H1 (cell line): Measurements from ENCODE around the gene FHIT. TPM values are rescaled to one million over a fixed set of nuclear protein-coding genes. Genes with fewer than 3 reads are reported as not detected.

ENCODE experiments used
- CBX8 ChIP-seq: fragments of 300-800, 300-1000 bp; sonication (generic); IDR thresholded peaks from 2 replicates; pipeline ENCODE4 v1.7.1; 2016; ENCODE audit warnings: low read depth, low read length, borderline replicate concordance
- GTF2F1 ChIP-seq: IDR thresholded peaks from 2 replicates; pipeline ENCODE4 v1.6.1; 2012; ENCODE audit warnings: low read depth, low read length, improper control_type of control experiment, borderline replicate concordance
- SP1 ChIP-seq: IDR thresholded peaks from 2 replicates; pipeline ENCODE4 v1.6.1; 2011; ENCODE audit warnings: low read depth, low read length
- polyA plus RNA-seq, 7 experiments: library from polyadenylated mRNA; depleted of rRNA in 3 of 7; stranded (reverse) in 5 of 7; unstranded in 2 of 7; fragments of >200 nt in 5 of 7; fragments of 200-250 nt in 2 of 7; gene quantifications; 1 replicate in 5 of 7; 2 replicates in 1 of 7; 4 replicates in 1 of 7; pipeline versions ENCODE4 v1.2.1 to v1.2.3, GENCODE V29; 2011 to 2013; ENCODE audit warnings: missing spikeins in 2 of 7, mixed read lengths in 2 of 7
- total RNA-seq: library from RNA; stranded (reverse); fragmentation: NEBNext Ultra II Directional; extraction: Animal tissue kit (Norgen Biotek cat#: 25700); gene quantifications from 2 replicates; pipeline ENCODE4 v1.2.1, GENCODE V29; 2021
- TF ChIP-seq, protein P1 (sequence below): fragments of 300-600 bp; sonication (generic); IDR thresholded peaks from 2 replicates; pipeline ENCODE4 v1.7.1; 2012; ENCODE audit warnings: low read length, moderate library complexity, mild to moderate bottlenecking, inconsistent platforms; ENCODE audit not compliant: insufficient replicate concordance

Gene FHIT
- total and polyA plus RNA-seq, 2 of the 8 experiments (the other 6 are each of a cell fraction or from before 2014, with no cell fraction given) = 1.2 to 3.2 TPM

DNA sequence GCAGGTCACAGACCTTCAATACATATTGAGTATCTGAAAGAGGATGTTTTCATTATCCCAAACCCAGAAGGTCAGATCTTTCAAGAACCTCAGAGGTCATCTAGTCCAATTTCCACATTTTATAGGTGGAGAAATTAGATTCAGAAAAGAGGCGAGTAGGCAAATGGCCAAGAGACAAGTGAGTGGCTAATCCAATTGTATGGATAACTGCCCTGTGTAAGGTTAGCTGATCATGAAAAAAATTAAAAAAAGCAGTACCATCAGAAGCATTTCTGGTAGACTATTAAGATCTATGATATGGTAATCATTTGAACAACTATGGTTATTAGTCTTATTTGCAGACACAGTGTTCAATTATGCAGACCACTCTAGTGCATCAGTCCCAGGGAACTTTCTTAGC lies 1540.7 kb downstream of the FHIT start (continued):
- no peak for TF ChIP-seq CBX8
- TF ChIP-seq SP1 = no peak
- TF ChIP-seq, protein P1, sequence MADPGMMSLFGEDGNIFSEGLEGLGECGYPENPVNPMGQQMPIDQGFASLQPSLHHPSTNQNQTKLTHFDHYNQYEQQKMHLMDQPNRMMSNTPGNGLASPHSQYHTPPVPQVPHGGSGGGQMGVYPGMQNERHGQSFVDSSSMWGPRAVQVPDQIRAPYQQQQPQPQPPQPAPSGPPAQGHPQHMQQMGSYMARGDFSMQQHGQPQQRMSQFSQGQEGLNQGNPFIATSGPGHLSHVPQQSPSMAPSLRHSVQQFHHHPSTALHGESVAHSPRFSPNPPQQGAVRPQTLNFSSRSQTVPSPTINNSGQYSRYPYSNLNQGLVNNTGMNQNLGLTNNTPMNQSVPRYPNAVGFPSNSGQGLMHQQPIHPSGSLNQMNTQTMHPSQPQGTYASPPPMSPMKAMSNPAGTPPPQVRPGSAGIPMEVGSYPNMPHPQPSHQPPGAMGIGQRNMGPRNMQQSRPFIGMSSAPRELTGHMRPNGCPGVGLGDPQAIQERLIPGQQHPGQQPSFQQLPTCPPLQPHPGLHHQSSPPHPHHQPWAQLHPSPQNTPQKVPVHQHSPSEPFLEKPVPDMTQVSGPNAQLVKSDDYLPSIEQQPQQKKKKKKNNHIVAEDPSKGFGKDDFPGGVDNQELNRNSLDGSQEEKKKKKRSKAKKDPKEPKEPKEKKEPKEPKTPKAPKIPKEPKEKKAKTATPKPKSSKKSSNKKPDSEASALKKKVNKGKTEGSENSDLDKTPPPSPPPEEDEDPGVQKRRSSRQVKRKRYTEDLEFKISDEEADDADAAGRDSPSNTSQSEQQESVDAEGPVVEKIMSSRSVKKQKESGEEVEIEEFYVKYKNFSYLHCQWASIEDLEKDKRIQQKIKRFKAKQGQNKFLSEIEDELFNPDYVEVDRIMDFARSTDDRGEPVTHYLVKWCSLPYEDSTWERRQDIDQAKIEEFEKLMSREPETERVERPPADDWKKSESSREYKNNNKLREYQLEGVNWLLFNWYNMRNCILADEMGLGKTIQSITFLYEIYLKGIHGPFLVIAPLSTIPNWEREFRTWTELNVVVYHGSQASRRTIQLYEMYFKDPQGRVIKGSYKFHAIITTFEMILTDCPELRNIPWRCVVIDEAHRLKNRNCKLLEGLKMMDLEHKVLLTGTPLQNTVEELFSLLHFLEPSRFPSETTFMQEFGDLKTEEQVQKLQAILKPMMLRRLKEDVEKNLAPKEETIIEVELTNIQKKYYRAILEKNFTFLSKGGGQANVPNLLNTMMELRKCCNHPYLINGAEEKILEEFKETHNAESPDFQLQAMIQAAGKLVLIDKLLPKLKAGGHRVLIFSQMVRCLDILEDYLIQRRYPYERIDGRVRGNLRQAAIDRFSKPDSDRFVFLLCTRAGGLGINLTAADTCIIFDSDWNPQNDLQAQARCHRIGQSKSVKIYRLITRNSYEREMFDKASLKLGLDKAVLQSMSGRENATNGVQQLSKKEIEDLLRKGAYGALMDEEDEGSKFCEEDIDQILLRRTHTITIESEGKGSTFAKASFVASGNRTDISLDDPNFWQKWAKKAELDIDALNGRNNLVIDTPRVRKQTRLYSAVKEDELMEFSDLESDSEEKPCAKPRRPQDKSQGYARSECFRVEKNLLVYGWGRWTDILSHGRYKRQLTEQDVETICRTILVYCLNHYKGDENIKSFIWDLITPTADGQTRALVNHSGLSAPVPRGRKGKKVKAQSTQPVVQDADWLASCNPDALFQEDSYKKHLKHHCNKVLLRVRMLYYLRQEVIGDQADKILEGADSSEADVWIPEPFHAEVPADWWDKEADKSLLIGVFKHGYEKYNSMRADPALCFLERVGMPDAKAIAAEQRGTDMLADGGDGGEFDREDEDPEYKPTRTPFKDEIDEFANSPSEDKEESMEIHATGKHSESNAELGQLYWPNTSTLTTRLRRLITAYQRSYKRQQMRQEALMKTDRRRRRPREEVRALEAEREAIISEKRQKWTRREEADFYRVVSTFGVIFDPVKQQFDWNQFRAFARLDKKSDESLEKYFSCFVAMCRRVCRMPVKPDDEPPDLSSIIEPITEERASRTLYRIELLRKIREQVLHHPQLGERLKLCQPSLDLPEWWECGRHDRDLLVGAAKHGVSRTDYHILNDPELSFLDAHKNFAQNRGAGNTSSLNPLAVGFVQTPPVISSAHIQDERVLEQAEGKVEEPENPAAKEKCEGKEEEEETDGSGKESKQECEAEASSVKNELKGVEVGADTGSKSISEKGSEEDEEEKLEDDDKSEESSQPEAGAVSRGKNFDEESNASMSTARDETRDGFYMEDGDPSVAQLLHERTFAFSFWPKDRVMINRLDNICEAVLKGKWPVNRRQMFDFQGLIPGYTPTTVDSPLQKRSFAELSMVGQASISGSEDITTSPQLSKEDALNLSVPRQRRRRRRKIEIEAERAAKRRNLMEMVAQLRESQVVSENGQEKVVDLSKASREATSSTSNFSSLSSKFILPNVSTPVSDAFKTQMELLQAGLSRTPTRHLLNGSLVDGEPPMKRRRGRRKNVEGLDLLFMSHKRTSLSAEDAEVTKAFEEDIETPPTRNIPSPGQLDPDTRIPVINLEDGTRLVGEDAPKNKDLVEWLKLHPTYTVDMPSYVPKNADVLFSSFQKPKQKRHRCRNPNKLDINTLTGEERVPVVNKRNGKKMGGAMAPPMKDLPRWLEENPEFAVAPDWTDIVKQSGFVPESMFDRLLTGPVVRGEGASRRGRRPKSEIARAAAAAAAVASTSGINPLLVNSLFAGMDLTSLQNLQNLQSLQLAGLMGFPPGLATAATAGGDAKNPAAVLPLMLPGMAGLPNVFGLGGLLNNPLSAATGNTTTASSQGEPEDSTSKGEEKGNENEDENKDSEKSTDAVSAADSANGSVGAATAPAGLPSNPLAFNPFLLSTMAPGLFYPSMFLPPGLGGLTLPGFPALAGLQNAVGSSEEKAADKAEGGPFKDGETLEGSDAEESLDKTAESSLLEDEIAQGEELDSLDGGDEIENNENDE = no peak
- no peak for TF ChIP-seq GTF2F1
- TF ChIP-seq, all 59 proteins: peak for 0
